ENCODE data around the gene ST8SIA6.

DNA sequence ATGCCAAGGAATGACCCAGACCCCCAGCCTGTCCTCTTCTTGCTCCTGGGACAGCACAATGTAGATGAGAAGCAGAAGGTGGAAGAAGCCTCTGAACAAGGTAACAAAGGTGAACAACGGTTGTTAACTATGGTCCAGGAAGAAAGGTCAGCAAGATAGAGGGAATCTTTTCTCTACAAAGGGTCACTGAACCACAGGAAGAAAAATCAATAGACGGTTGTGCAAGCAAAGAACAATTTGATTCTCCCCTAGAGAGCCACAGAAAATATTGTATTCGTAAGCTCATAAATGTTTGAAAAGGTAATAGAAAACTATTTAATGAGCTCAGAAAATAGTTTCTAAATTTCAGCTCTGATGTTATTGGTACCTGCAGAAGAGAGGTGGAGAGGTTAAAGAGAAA is 111.3 kb downstream of the ST8SIA6 start:
- no peak for TF ChIP-seq CTCF (conservative IDR thresholded peaks at IDR 0.05; ENCODE audit: low read length)
- TF ChIP-seq EZH2phosphoT487 (IDR thresholded peaks at IDR 0.05; ENCODE audit: borderline replicate concordance, low read depth, low read length) = no peak
